HTR-8/SVneo (cell line): ENCODE measurements around the gene FDCSP.
"Not testable (repeated sequence)": the region's sequence is repeated elsewhere in the genome, so short reads cannot be mapped to it uniquely, and the experiment has no call there.

Experiments
- DNase-seq: peaks from one replicate; pipeline ENCODE4 v3.0.0; 2011; ENCODE audit warnings: low spot score, mixed read lengths; ENCODE audit not compliant: insufficient read length
- FAIRE-seq: peaks from 2 replicates; lab custom pipeline; 2011; peaks lifted over from hg19 to GRCh38; lab: Jason Lieb, UNC

FDCSP gene

DNA sequence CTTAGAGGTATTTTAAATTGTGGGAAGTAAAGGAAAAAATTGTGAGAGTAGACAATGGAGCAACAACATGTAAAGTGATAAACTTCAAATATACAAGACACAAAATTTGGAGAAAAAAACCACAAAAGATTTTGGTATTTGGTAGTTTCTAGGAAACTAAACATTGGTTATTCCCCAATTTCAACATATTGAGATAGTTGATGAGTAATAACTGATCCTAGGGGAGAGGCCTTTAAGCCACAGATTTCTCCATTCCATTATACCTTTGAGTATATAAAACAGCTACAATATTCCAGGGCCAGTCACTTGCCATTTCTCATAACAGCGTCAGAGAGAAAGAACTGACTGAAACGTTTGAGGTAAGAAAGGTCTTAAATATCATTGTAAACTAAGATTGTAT is at the start of gene FDCSP:
FDCSP (plus strand) TSS at position 301 of the 400 bp plus-strand sequence. CDS start 5,071 bp downstream, outside the sequence.
- DNase-seq: no peak
- FAIRE-seq: no peak

GRCh38 chr4:70177090-70177489 is 48.8 kb upstream of the FDCSP start:
- DNase-seq (no peak), FAIRE-seq (no peak)

- DNase-seq (no peak), FAIRE-seq (no peak)
Observed at GRCh38 chr4:70178075-70178660, 47.8 kb upstream of the FDCSP start.

DNA sequence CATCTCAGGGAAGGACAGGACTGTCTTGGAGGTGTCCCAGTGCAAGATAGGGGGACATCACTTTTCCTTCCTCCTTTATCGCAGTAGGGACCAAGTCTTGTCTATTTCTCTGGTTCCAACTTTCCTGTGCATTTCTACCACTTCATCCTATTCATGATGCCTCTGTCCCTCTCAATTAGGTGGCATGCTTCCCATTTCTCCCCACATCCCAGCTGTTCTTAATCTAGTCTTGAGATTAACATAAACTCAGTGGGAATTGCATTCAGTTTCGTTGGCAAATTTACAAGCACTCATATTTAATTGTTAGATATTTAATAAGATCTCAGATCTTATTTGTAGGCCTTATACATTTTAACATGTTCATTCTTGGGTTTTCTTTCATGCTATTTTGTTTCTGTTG is 46.1 kb upstream of the FDCSP start:
- FAIRE-seq: no peak
- DNase-seq: no peak

GRCh38 chr4:70181864-70182263 is 44.1 kb upstream of the FDCSP start:
- DNase-seq (no peak), FAIRE-seq (no peak)

GRCh38 chr4:70182517-70183167 is 43.3 kb upstream of the FDCSP start:
- no peak for FAIRE-seq
- DNase-seq: no peak

- DNase-seq (peak; percentile 0), FAIRE-seq (no peak)
Observed at GRCh38 chr4:70183168-70183939, 42.6 kb upstream of the FDCSP start.

- no peak for DNase-seq
Observed at GRCh38 chr4:70183940-70184246, 42.0 kb upstream of the FDCSP start.

DNA sequence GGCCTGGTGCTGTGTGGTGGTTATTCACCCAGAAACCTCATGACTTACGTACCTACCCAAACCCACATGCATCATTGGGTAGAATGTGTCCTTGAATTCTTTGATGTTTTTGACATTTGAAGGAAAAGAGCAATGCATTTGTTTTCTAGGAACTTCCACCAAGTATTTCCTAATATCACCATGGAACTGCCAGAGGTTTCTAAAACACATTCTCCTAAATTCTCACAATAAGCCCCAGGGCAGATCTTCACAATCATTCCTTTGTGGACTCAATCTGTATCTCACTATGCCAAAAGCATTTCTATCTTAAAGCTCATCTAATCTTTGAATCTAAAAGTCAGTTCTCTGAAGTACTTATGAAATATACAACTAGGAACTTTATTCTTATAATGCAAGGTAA is 38.7 kb upstream of the FDCSP start:
- no peak for DNase-seq
- no peak for FAIRE-seq

More at GRCh38 chr4:70183940-70184246, 42.0 kb upstream of the FDCSP start:
- no peak for FAIRE-seq

GRCh38 chr4:70190579-70190978 is 35.3 kb upstream of the FDCSP start:
- no peak for FAIRE-seq
- DNase-seq: no peak

DNA sequence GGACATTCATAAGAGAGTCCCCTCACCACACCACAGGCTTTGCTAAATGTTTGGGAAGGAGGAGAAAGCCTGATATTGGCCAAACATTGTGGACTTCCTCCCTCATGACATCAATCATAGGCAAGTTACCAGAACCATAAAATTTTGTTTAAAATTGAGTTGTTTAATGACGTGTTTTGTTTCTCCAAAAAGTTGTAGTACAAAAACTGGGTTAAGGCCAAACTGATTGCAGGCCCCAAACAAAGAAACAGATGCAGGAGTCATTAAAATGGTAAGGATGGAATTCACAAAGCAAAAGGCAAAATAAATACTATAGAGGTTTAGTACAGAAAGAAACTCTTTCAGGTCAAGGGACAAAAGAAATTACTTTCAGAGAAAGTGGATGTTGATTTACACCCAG is 34.3 kb upstream of the FDCSP start:
- FAIRE-seq (no peak), DNase-seq (no peak)

DNA sequence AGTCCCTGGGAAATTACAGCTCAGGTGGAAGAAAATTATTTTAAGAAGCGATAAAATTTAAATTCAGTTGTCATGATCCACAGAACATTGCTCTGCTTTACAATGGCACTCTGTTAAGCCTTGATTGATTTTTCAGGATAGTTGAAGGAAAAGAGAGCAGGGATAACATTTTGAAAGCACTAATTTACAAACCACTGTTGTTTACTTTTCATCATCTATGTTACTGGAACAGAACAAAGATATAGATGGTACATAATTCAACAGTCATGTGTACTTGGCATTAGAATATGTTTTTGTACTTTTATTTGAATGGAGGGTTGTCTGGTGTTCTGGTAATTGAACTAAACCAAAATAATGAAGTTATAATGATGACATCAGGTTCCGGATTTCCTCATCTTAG is 33.0 kb upstream of the FDCSP start:
- FAIRE-seq (no peak), DNase-seq (no peak)

DNA sequence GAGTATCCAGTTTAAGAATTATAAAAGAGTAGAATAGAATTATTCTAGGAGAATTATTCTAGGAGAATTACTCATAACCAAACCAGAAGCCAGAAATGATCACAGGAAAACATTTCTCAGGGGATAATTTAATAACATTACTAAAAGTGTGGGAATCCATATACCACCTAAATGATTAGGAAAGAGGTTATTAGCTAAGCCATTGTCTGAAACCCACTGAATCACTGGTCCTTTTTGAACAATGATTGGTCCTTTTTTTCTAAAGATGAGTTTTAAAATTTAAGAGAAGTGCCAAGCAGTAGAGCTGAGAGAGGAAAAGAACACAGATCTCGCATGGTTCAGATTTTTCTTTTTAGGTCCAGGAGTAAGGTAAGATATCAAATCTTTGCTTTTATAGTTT is 30.5 kb upstream of the FDCSP start, which contains the start of gene ODAM:
ODAM (plus strand) TSS at position 301 of the 400 bp plus-strand sequence. CDS start 819 bp downstream, outside the sequence.
- DNase-seq (no peak), FAIRE-seq (no peak)

- FAIRE-seq: no peak
- DNase-seq: no peak
Observed at GRCh38 chr4:70196857-70197256, 29.1 kb upstream of the FDCSP start.

GRCh38 chr4:70197842-70198241 is 28.1 kb upstream of the FDCSP start:
- DNase-seq (no peak), FAIRE-seq (no peak)

GRCh38 chr4:70203601-70204000 is 22.3 kb upstream of the FDCSP start:
- no peak for DNase-seq
- FAIRE-seq: no peak

DNA sequence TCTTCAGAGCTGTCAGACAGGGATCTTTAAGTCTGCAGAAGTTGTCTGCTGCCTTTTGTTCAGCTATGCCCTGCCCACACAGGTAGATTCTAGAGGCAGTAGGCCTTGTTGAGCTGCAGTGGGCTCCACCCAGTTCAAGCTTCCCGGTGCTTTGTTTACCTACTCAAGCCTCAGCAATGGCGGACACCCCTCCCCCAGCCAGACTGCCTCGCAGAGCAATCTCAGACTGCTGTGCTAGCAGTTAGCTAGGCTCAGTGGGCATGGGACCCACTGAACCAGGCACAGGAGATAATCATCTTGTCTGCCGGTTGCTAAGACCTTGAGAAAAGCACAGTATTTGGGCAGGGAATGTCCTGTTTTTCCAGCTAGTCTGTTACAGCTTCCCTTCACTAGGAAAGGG is 13.2 kb upstream of the FDCSP start:
- FAIRE-seq, DNase-seq: not testable (repeated sequence)

GRCh38 chr4:70216109-70216508 is 9.8 kb upstream of the FDCSP start:
- FAIRE-seq, DNase-seq: not testable (repeated sequence)

DNA sequence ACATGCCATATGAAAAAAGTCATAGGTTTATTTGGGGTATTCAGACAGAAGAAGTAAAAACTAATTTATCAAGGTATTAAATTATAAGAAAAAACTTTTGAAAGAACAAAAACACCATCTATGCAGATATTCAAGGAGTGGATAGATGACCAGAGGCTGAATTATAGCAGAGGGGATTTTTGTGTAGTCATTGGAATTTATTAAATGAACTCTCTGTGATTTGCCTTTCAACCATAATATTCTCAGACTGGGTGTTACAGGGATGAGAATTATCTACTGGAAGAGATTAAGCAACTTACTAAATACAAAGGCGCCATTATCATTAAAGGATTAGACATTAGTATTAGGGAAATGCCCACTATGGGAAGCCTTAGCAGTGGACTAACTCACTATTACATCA is 9.4 kb upstream of the FDCSP start:
- not testable (repeated sequence) for FAIRE-seq, DNase-seq

- DNase-seq, FAIRE-seq: not testable (repeated sequence)
Observed at GRCh38 chr4:70221389-70221788, 4.5 kb upstream of the FDCSP start.

GRCh38 chr4:70221818-70222217 is 4.1 kb upstream of the FDCSP start:
- FAIRE-seq, DNase-seq: not testable (repeated sequence)
